ENCODE measurements around the gene MFRP. TPM values are rescaled to one million over a fixed set of nuclear protein-coding genes. Genes with fewer than 3 reads are reported as not detected.

Gene MFRP
- total RNA-seq, 1 donor from 2014 or later, result not detected

GRCh38 chr11:119319700-119320239, 26.7 kb downstream of the MFRP start:
- Mint-ChIP-seq H3K4me3 (ENCODE audit: low read depth) (peak overlapping the region; percentile 69), H3K9me3 (no peaks in the 10 kb centered on the region), H3K27ac (peak overlapping the region; percentile 44), H3K36me3 (ENCODE audit: low read depth) (no peaks in the 10 kb centered on the region), H3K27me3 (ENCODE audit: low read depth) (peaks cover 19% of the 10 kb centered on the region), H3K4me1 (ENCODE audit: low read depth) (peaks cover 16% of the 10 kb centered on the region)
- intact Hi-C loops (cut with micrococcal nuclease), result loop anchor here (2.0 to 5.0 kb wide), 2 partner anchors 15 to 112 kb away; partner anchors contain the start of genes CBL and RNF26
- no peak for DNase-seq (ENCODE audit: low spot score)

- H3K4me3 Mint-ChIP-seq (ENCODE audit: low read depth), result peak overlapping the region; percentile 48
Observed at GRCh38 chr11:119319136-119319699, 27.3 kb downstream of the MFRP start.

GRCh38 chr11:119318240-119319135, 28.0 kb downstream of the MFRP start:
- H3K4me3 Mint-ChIP-seq (ENCODE audit: low read depth), result peak overlapping the region; percentile 48
- peaks cover 13% of the 10 kb centered on the region for H3K4me1 Mint-ChIP-seq (ENCODE audit: low read depth)
- no peak for DNase-seq (ENCODE audit: low spot score)
- peak overlapping the region; percentile 82 for H3K27ac Mint-ChIP-seq
- no peaks in the 10 kb centered on the region for H3K36me3 Mint-ChIP-seq (ENCODE audit: low read depth)
- no peaks in the 10 kb centered on the region for H3K9me3 Mint-ChIP-seq
- H3K27me3 Mint-ChIP-seq (ENCODE audit: low read depth), result peaks cover 25% of the 10 kb centered on the region
- intact Hi-C loops (cut with micrococcal nuclease), result no loop called here

More at GRCh38 chr11:119319136-119319699, 27.3 kb downstream of the MFRP start:
- no peak for DNase-seq (ENCODE audit: low spot score)
- intact Hi-C loops (cut with micrococcal nuclease), result no loop called here
- H3K27me3 Mint-ChIP-seq (ENCODE audit: low read depth), result peaks cover 23% of the 10 kb centered on the region
- no peaks in the 10 kb centered on the region for H3K9me3 Mint-ChIP-seq
- H3K4me1 Mint-ChIP-seq (ENCODE audit: low read depth), result peaks cover 16% of the 10 kb centered on the region
- no peaks in the 10 kb centered on the region for H3K36me3 Mint-ChIP-seq (ENCODE audit: low read depth)
- H3K27ac Mint-ChIP-seq, result peak overlapping the region; percentile 82

- Mint-ChIP-seq H3K4me1 (ENCODE audit: low read depth) (peaks cover 12% of the 10 kb centered on the region), H3K27me3 (ENCODE audit: low read depth) (peaks cover 25% of the 10 kb centered on the region), H3K4me3 (ENCODE audit: low read depth) (peak overlapping the region; percentile 13), H3K36me3 (ENCODE audit: low read depth) (no peaks in the 10 kb centered on the region), H3K27ac (no peak overlapping the region), H3K9me3 (no peaks in the 10 kb centered on the region)
- intact Hi-C loops (cut with micrococcal nuclease), result no loop called here
- no peak for DNase-seq (ENCODE audit: low spot score)
Observed at GRCh38 chr11:119317592-119318239, 28.8 kb downstream of the MFRP start.

- no peak for DNase-seq (ENCODE audit: low spot score)
Observed at GRCh38 chr11:119316729-119317591, 29.5 kb downstream of the MFRP start, which contains the start of gene MCAM. Gene MCAM (minus strand): TSS chr11:119317130. CDS start chr11:119317101, 29 bp downstream.

GRCh38 chr11:119316016-119316728, 30.3 kb downstream of the MFRP start:
- Mint-ChIP-seq H3K4me1 (ENCODE audit: low read depth) (peaks cover 1% of the 10 kb centered on the region), H3K9me3 (no peaks in the 10 kb centered on the region), H3K36me3 (ENCODE audit: low read depth) (no peaks in the 10 kb centered on the region), H3K27me3 (ENCODE audit: low read depth) (peaks cover 25% of the 10 kb centered on the region), H3K4me3 (ENCODE audit: low read depth) (peak overlapping the region; percentile 56), H3K27ac (no peak overlapping the region)
- intact Hi-C loops (cut with micrococcal nuclease), result no loop called here
- no peak for DNase-seq (ENCODE audit: low spot score)

More at GRCh38 chr11:119316729-119317591, 29.5 kb downstream of the MFRP start, which contains the start of gene MCAM:
- Mint-ChIP-seq H3K27ac (no peak within 1 kb of the TSS), H3K36me3 (ENCODE audit: low read depth) (no peaks in the 10 kb centered on the region), H3K4me1 (ENCODE audit: low read depth) (peaks cover 7% of the 10 kb centered on the region), H3K27me3 (ENCODE audit: low read depth) (peaks cover 25% of the 10 kb centered on the region), H3K4me3 (ENCODE audit: low read depth) (peak within 1 kb of the TSS; percentile 56), H3K9me3 (no peaks in the 10 kb centered on the region)
- intact Hi-C loops (cut with micrococcal nuclease), result no loop called here

GRCh38 chr11:119315131-119316015, 31.1 kb downstream of the MFRP start:
- Mint-ChIP-seq H3K36me3 (ENCODE audit: low read depth) (no peaks in the 10 kb centered on the region), H3K4me3 (ENCODE audit: low read depth) (peak overlapping the region; percentile 56), H3K4me1 (ENCODE audit: low read depth) (peaks cover 1% of the 10 kb centered on the region), H3K27ac (no peak overlapping the region), H3K9me3 (no peaks in the 10 kb centered on the region), H3K27me3 (ENCODE audit: low read depth) (peaks cover 25% of the 10 kb centered on the region)
- intact Hi-C loops (cut with micrococcal nuclease), result no loop called here
- DNase-seq (ENCODE audit: low spot score), result no peak

GRCh38 chr11:119314726-119315125, 31.8 kb downstream of the MFRP start:
- no peaks in the 10 kb centered on the region for H3K36me3 Mint-ChIP-seq (ENCODE audit: low read depth)
- peaks cover 1% of the 10 kb centered on the region for H3K4me1 Mint-ChIP-seq (ENCODE audit: low read depth)
- H3K4me3 Mint-ChIP-seq (ENCODE audit: low read depth), result no peak overlapping the region
- DNase-seq (ENCODE audit: low spot score), result no peak
- intact Hi-C loops (cut with micrococcal nuclease), result no loop called here
- H3K27ac Mint-ChIP-seq, result no peak overlapping the region
- H3K9me3 Mint-ChIP-seq, result no peaks in the 10 kb centered on the region
- peaks cover 24% of the 10 kb centered on the region for H3K27me3 Mint-ChIP-seq (ENCODE audit: low read depth)

GRCh38 chr11:119310682-119311052, 35.8 kb downstream of the MFRP start:
- DNase-seq (ENCODE audit: low spot score), result no peak
- Mint-ChIP-seq H3K4me3 (ENCODE audit: low read depth) (no peak overlapping the region), H3K36me3 (ENCODE audit: low read depth) (peaks cover 9% of the 10 kb centered on the region), H3K9me3 (no peaks in the 10 kb centered on the region), H3K27ac (no peak overlapping the region), H3K27me3 (ENCODE audit: low read depth) (peaks cover 12% of the 10 kb centered on the region), H3K4me1 (ENCODE audit: low read depth) (peaks cover 16% of the 10 kb centered on the region)
- intact Hi-C loops (cut with micrococcal nuclease), result no loop called here

- Mint-ChIP-seq H3K4me3 (ENCODE audit: low read depth) (no peak overlapping the region), H3K27me3 (ENCODE audit: low read depth) (peaks cover 7% of the 10 kb centered on the region), H3K9me3 (no peaks in the 10 kb centered on the region), H3K36me3 (ENCODE audit: low read depth) (peaks cover 13% of the 10 kb centered on the region), H3K27ac (no peak overlapping the region), H3K4me1 (ENCODE audit: low read depth) (peaks cover 21% of the 10 kb centered on the region)
- intact Hi-C loops (cut with micrococcal nuclease), result no loop called here
- DNase-seq (ENCODE audit: low spot score), result no peak
Observed at GRCh38 chr11:119309953-119310681, 36.4 kb downstream of the MFRP start.

Measured in activated T-helper 2 cell treated with anti-CD3 and anti-CD28 coated beads, Interferon-gamma antibody, Interleukin-2, Interleukin-4, amounts not matched to agents 10 μg/mL and 5 μg/mL and 100 μg/mL, durations not matched to agents 14 hours and 24 hours and 36 hours (primary cell).